Middle frontal gyrus (tissue), 1 donor: ENCODE data around the gene IQSEC1.

Source experiments
- DNase-seq: peaks from one replicate; pipeline ENCODE4 v3.0.0-alpha.2; 2015; ENCODE audit warnings: low spot score; ENCODE audit errors: extremely low spot score

The IQSEC1 gene

DNA sequence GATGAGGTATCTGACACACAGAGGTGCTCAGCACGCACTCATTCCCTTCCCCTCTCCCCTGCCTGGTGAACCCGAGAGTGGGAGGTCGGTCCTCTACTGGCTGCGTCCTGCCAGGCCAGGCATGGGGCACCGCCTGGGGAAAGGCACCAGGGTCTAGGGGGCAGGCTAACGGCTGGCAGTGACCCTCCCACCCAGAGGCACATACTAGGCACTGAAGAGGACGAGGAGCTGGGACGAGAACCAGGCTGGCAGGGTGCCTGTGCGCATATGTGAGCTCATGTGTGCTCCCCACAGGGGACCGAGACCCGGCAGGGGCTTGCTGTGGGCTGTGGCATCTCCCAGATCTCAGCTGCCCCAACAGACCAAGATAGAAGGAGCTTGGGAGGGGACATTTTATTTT lies 86.7 kb downstream of the IQSEC1 start:
- DNase-seq: no peak

GRCh38 chr3:12986031-12986430 lies 87.2 kb downstream of the IQSEC1 start:
- no peak for DNase-seq

DNA sequence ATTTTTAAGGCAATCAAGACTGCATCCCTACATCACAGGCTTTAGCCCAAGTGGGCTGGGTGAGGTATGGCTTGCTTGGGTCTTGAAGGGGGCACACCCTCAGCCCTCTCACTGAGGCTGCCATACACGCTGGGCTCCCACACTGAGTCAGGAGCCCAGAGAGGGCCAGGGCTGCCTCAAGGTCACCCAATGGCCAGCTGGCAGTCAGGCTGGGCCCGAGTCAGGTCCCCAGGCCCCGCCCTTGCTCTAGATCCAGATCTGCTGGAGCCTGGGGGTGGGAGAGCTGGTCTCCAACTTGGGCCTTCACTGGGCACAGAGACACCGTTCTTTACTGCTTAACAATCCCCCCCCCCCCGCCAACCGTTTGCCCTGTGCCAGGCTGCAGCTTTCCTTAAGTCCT lies 88.1 kb downstream of the IQSEC1 start:
- no peak for DNase-seq

DNA sequence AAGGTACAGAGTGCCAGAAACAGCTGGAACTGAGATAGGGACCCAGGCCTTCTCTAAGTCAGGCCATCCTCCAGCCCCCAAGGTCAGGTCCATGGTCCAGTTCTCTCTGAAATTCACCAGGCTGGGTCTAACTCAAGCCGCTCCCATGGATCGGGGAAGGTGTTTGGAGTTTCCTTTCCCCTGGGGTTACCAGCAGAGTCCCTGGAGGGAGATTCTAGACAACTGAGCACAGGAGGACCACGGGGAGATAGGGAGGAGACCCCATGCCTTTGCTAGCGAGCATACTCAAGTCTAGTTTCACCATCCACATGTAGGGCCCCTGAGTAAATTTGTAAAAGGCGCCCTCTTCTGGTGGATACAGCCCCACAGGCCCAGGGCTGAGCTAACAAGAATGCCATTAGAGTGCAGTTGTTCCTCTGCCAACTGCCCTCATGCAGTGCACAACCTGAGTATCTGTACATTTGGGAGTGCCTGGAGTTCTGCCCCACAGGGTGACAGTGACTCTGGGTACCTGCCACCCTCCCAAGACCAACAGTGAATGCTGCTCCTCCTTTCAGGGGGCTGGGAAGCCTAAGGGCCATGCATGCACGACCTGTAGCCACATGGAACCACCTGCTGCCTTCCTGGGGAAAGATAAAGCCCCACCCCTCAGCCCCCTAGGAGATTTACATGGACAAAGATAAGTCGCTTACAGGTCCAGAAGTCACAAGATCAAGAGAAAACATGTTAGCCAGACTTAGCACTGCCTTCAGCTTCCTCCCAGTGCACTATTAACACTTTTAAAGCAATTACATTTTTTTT lies 89.0 kb downstream of the IQSEC1 start:
- peak; percentile 59 for DNase-seq

DNA sequence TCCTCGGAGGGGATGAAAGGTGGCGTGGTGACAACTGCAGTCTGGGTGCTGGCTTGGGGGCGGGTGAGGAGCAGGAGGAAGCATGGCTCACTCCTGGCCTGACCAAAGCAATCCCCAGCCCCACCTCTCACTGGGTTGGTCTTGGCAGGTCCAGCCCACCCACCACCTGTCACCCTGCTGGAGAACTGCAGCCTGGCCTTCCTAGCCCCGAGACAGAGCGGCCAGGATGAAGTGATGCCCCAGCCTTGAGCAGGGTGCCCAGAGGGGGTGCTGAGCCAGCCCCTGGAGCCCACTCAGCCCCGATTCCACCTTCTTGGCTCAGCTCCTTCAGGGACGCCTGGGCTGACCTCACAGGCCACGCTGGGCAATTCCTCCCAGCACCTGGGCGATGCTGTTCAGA lies 89.9 kb downstream of the IQSEC1 start:
- DNase-seq: no peak

DNA sequence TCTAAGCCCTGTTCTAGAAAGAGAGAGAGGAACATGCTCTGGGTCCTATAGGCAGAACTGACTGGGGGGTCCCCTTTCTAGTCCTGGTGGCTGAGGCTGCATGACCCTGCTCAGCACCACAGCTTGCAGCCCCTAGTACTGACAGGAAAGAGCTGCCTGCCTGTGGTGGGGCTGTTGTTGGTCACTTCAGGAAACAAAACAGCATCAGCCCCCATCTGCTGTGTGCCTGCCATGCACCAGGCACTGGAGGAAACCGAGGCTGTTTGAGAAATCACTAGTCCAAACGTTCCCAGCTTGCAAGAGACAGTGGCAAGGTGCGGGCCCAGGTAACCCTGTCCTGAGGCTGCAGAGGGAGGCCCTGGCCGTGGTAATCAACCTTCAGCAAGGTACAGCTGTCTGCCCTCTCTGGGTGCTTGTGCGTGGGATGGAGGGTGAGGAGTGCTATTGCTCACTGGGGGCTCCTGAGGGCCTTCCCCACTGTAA lies 90.6 kb downstream of the IQSEC1 start:
- no peak for DNase-seq

DNA sequence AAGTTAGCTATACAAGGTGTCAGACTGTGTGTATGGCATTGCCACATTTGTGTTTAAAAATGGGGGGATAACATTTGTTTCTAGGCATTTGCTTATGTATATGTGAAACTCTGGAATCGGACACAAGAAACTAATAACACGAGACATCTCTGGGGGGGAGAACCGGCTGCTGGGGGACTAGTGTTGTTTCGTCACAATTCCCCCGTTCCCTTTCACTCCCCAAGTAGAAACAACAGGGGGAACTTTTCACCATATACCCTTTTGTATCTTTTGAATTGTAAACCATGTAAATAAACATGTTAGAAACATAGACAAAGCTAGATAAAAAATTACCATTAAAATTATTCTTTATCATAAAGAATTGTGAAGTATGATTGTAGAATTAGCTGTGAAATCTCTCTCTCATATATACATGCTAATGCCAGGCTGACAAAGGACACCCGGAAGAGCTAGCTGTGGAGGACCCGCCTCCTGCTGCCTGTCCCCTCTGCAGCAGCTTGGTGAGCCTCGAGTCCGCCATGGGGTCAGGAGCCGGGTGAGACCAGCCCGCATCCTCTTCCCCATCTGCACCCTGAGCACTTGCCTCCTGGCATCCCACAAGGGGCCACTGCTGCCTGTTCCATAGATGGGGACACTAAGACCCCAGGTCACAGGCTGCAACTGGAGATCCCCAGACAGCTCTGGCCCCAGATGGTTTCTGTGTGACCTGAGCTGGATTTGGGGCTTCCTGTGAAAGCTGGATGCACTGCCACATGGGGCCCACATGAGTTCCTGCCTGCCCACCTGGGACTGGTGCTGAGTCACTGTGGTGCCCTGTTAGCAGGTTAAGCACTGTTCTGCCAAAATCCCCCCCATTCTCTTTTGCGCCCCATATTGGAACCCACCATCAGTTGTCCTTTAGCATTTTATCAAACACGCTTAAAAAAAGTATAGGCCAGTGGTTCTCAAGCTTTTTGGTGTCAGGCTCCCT lies 91.6 kb downstream of the IQSEC1 start:
- no peak for DNase-seq

- no peak for DNase-seq
Measured at GRCh38 chr3:12980596-12981290, 92.5 kb downstream of the IQSEC1 start.

GRCh38 chr3:12979947-12980487 lies 93.2 kb downstream of the IQSEC1 start:
- DNase-seq: no peak

GRCh38 chr3:12979151-12979946 lies 93.9 kb downstream of the IQSEC1 start:
- DNase-seq: no peak

GRCh38 chr3:12978682-12979081 lies 94.5 kb downstream of the IQSEC1 start:
- DNase-seq: no peak

- no peak for DNase-seq
Measured at GRCh38 chr3:12977117-12977808, 96.0 kb downstream of the IQSEC1 start.

DNA sequence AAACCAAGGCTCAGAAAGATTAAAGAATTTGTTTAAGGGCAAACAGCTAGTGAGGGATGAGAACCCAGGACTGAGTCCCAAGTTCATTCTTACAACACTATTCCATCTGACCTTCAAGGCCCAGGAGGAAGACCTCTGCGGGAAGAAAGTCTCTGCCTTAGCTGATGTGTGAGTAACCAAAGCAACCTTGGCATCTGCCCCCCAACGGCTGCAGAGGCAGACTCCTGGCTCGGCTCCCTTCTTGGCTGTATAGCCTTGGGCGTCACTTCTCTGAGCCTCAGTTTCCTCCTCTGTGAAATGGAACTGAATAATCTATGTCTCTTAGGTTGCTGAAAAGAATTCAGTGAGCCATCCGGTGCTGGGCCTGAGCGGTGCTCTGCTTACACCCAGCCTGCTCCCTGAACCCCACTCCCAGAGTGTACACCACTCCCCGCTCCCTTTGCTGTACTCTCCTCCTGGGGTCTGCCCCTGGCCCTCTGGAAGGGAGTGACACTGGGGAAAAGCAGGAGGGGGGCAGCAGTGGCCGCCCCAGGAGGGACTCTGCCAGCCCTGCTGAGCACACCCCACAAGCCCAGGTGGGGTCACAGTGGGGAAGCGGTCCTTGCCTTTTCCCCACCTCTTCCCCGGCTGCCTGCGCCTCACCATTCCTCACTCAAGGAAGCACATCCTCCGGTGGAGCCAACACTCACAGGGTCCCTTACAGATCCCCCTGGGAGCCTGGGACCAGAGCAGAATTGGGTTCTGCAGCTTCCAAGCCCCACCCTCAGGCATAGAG lies 97.3 kb downstream of the IQSEC1 start:
- no peak for DNase-seq

DNA sequence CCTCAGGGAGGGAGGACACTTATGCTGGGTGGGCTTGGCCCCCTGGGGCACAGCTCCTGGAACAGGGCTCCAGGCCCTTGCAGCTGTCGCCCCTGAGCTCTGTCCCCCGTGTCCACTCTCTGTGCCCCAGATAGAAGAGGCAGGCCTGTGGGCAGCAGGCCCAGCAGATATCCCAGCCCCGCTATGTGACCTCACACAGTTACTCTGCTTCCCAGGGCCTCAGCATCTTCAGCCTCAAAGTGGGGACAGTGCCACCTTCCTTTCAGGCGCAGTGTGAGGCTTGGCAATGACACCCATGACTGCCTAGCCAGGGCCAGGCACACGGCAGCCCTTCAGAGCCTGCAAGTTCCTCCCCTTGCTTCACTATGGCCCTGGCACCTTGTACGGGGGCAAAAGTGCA lies 98.4 kb downstream of the IQSEC1 start:
- no peak for DNase-seq

- no peak for DNase-seq
Measured at GRCh38 chr3:12974334-12974733, 98.9 kb downstream of the IQSEC1 start.

DNA sequence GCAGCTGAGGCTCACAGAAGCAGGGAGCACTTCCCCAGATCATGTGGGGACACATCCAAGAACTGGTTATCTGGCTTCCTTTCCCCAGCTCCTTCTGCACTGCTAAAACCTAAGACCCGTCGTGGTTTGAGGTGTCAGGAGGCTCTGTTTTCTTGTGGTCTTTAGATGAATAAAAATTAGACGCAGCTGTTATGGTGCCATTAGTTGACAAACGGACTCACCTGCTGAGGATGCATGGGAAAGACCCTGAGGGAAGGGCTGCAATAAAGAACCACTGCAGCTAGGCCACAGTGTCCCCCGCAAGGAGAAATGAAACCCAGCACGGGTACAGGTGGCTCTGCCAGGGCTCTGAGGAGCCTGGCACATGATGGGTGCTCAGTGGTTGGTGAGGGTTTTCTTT lies 99.4 kb downstream of the IQSEC1 start:
- no peak for DNase-seq

DNA sequence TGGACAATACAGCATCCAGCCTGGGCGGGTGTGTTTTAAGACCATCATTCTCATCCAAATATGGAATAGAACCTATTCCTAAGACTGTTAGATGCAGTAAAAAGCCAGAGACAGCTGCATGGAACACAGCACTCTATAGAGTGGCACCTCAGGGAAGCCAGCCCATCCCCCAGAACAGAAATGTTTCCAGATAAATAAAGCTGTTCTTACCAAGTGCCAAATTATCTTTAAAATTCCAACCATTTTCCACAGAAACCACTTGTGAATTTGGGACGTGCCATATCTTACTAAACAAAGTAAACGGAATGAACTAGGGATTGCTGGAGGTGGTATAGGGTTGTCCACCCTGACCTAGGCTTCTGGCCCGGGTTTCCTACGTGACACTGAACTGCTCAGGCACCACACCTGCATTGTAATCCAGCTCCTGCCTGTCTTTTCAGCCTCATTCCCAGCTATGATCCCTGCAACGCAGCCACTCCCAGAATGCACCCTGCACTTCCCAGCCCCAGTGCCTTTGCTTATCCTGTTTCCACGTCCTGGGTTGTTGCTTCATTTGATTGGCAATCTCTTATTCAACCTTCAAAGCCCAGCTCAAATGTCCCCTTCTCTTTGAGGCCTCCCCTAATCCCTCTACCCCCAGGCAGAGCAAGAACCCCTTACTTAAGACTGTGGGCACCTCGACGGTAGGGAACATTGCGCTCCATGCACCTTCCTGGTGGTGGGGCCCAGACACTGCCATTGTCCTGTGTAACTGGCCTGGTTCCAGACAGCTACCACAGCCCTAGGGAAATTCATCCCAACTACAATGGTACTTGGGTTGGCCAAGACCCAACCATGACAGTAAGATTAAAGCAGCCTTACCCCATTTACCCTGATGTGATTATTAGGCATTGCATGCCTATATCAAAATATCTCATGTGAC lies 100.2 kb downstream of the IQSEC1 start:
- DNase-seq: no peak

- no peak for DNase-seq
Measured at GRCh38 chr3:12972043-12972442, 101.2 kb downstream of the IQSEC1 start.
